ENCODE measurements around the gene POLDIP2. TPM values are rescaled to one million over a fixed set of nuclear protein-coding genes. Genes with fewer than 3 reads are reported as not detected.

Gene POLDIP2
- total and polyA plus RNA-seq, 2 donors (not counting 1 experiment from before 2014, with no cell fraction given): 79.3 to 89.2 TPM

- H3K9me3 ChIP-seq (ENCODE audit: control insufficient read depth, insufficient read depth, low read depth, low read length): no peaks in the 10 kb centered on the region
- peak overlapping the region; percentile 17 to 72 (median 67) for H3K4me3 ChIP-seq (replicated peaks in 1 of 4; ENCODE audit: control extremely low read depth in 1 of 4, insufficient read depth in 1 of 4, low read depth in 3 of 4, low read length in 4 of 4)
- TF ChIP-seq EZH2 (IDR thresholded peaks at IDR 0.05; ENCODE audit: low read length, missing control alignments) (no peak), CTCF (conservative IDR thresholded peaks at IDR 0.05 in 1 of 2, IDR thresholded peaks at IDR 0.05 in 1 of 2; ENCODE audit: low read depth in 1 of 2, low read length in 2 of 2) (no peak)
- peak overlapping the region; percentile 55 for H3K9ac ChIP-seq (ENCODE audit: insufficient read depth, low read length)
- peaks cover 4% of the 10 kb centered on the region for H3K79me2 ChIP-seq (ENCODE audit: control insufficient read depth, insufficient read depth, low read length)
- peak overlapping the region; percentile 95 for H3K4me2 ChIP-seq (ENCODE audit: extremely low read depth, insufficient read depth, low read length)
- no peaks in the 10 kb centered on the region for H3K27me3 ChIP-seq (ENCODE audit: control insufficient read depth, insufficient read depth, low read length)
- no peak overlapping the region for H3K27ac ChIP-seq (ENCODE audit: insufficient read depth, low read length)
- DNase-seq (ENCODE audit: low read depth in 2 of 2): peak; percentile 28 to 48
- H3K36me3 ChIP-seq (ENCODE audit: control insufficient read depth, insufficient read depth, low read length): no peaks in the 10 kb centered on the region
- H2AFZ ChIP-seq (ENCODE audit: low read length): peak overlapping the region; percentile 28
- no peaks in the 10 kb centered on the region for H4K20me1 ChIP-seq (ENCODE audit: control insufficient read depth, extremely low read depth, insufficient read depth, low read length)
- H3K4me1 ChIP-seq (ENCODE audit: control insufficient read depth, extremely low read depth, insufficient read depth, low read length): peaks cover 9% of the 10 kb centered on the region
Measured at GRCh38 chr17:28372203-28372944, 15.0 kb upstream of the POLDIP2 start.

GRCh38 chr17:28371245-28372202, 14.2 kb upstream of the POLDIP2 start, which contains the start of gene SARM1:
SARM1 (plus strand) TSS chr17:28371694; CDS start chr17:28372033, 339 bp downstream.
- DNase-seq (ENCODE audit: low read depth in 2 of 2): peak; percentile 89 to 90
- TF ChIP-seq EZH2 (IDR thresholded peaks at IDR 0.05; ENCODE audit: low read length, missing control alignments) (no peak), CTCF (conservative IDR thresholded peaks at IDR 0.05 in 1 of 2, IDR thresholded peaks at IDR 0.05 in 1 of 2; ENCODE audit: low read depth in 1 of 2, low read length in 2 of 2) (no peak)
- no peak within 1 kb of the TSS for H3K27ac ChIP-seq (ENCODE audit: insufficient read depth, low read length)
- H4K20me1 ChIP-seq (ENCODE audit: control insufficient read depth, extremely low read depth, insufficient read depth, low read length): no peaks in the 10 kb centered on the region
- peaks cover 4% of the 10 kb centered on the region for H3K79me2 ChIP-seq (ENCODE audit: control insufficient read depth, insufficient read depth, low read length)
- H3K27me3 ChIP-seq (ENCODE audit: control insufficient read depth, insufficient read depth, low read length): no peaks in the 10 kb centered on the region
- peak within 1 kb of the TSS; percentile 95 for H3K4me2 ChIP-seq (ENCODE audit: extremely low read depth, insufficient read depth, low read length)
- H3K9ac ChIP-seq (ENCODE audit: insufficient read depth, low read length): peak within 1 kb of the TSS; percentile 55
- H3K36me3 ChIP-seq (ENCODE audit: control insufficient read depth, insufficient read depth, low read length): no peaks in the 10 kb centered on the region
- peak within 1 kb of the TSS; percentile 63 to 72 (median 67) for H3K4me3 ChIP-seq (replicated peaks in 1 of 4; ENCODE audit: control extremely low read depth in 1 of 4, insufficient read depth in 1 of 4, low read depth in 3 of 4, low read length in 4 of 4)
- no peaks in the 10 kb centered on the region for H3K9me3 ChIP-seq (ENCODE audit: control insufficient read depth, insufficient read depth, low read depth, low read length)
- peaks cover 9% of the 10 kb centered on the region for H3K4me1 ChIP-seq (ENCODE audit: control insufficient read depth, extremely low read depth, insufficient read depth, low read length)
- H2AFZ ChIP-seq (ENCODE audit: low read length): peak within 1 kb of the TSS; percentile 75

- no peak for DNase-seq (ENCODE audit: low read depth in 2 of 2)
- peak overlapping the region; percentile 54 for H3K4me2 ChIP-seq (ENCODE audit: extremely low read depth, insufficient read depth, low read length)
- H3K27me3 ChIP-seq (ENCODE audit: control insufficient read depth, insufficient read depth, low read length): no peaks in the 10 kb centered on the region
- H3K9ac ChIP-seq (ENCODE audit: insufficient read depth, low read length): no peak overlapping the region
- H4K20me1 ChIP-seq (ENCODE audit: control insufficient read depth, extremely low read depth, insufficient read depth, low read length): no peaks in the 10 kb centered on the region
- H2AFZ ChIP-seq (ENCODE audit: low read length): no peak overlapping the region
- H3K79me2 ChIP-seq (ENCODE audit: control insufficient read depth, insufficient read depth, low read length): peaks cover 4% of the 10 kb centered on the region
- H3K27ac ChIP-seq (ENCODE audit: insufficient read depth, low read length): no peak overlapping the region
- H3K4me1 ChIP-seq (ENCODE audit: control insufficient read depth, extremely low read depth, insufficient read depth, low read length): peaks cover 9% of the 10 kb centered on the region
- no peaks in the 10 kb centered on the region for H3K36me3 ChIP-seq (ENCODE audit: control insufficient read depth, insufficient read depth, low read length)
- no peaks in the 10 kb centered on the region for H3K9me3 ChIP-seq (ENCODE audit: control insufficient read depth, insufficient read depth, low read depth, low read length)
- TF ChIP-seq EZH2 (IDR thresholded peaks at IDR 0.05; ENCODE audit: low read length, missing control alignments) (no peak), CTCF (conservative IDR thresholded peaks at IDR 0.05 in 1 of 2, IDR thresholded peaks at IDR 0.05 in 1 of 2; ENCODE audit: low read depth in 1 of 2, low read length in 2 of 2) (no peak)
- H3K4me3 ChIP-seq (replicated peaks in 1 of 4; ENCODE audit: control extremely low read depth in 1 of 4, insufficient read depth in 1 of 4, low read depth in 3 of 4, low read length in 4 of 4): peak overlapping the region in 2 of 4 experiments; percentile 62 to 72
Measured at GRCh38 chr17:28370744-28371103, 13.4 kb upstream of the POLDIP2 start.

All from fibroblast of lung (primary cell).